HG03196 (cell line): ENCODE results near the gene KANSL1.

Experiments
- ATAC-seq: cut with Tn5 transposase; IDR thresholded peaks from one replicate; pipeline ENCODE4 v1.9.1; 2021; ENCODE audit not compliant: unreplicated experiment

The KANSL1 gene

GRCh38 chr17:46141645-46142044 is 51.6 kb downstream of the KANSL1 start:
- ATAC-seq, result no peak

DNA sequence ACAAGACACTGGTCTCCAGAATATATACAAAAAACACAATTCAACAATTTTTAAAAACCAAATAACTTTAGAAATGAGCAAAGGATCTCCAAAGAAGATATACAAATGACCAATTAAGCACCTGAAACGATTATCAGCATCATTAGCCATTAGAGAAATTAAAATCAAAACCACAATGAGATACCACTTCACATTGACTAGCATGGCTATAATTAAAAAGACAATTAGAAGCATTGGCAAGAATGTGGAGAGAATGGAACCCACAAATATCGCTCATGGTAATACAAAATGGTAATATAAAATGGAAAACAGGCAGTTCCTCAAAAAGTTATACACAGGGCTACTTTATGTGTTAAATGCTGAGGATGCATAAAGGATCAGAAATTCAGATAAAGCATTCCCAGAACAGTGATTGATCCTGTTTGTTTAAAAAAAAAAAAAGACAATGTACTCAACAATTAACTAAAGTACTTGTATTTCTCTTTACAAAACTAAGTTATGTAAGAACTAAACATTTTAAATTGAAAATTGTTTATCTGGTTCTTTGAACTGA is 52.5 kb downstream of the KANSL1 start:
- ATAC-seq, result no peak

- no peak for ATAC-seq
Observed at GRCh38 chr17:46139432-46140210, 53.6 kb downstream of the KANSL1 start.

GRCh38 chr17:46138473-46138872 is 54.8 kb downstream of the KANSL1 start:
- ATAC-seq, result no peak

DNA sequence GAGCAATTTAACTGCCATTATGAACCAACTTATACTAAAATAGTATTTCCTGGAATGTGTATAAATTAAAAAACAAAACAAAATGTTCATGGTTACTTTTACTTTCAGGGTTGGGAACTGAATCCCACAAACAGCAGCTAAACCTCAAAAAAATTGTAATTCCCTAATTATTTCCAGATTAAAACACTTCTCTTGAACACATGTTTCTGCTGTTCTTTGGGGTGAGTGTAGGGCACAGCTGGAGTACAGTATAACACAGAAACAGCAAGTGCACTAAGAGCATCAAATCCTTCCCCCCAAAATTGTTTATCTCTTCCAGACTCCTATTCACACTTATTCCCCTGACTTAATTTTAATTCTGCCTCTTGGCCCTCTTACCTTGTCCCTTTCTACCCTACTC is 56.4 kb downstream of the KANSL1 start:
- no peak for ATAC-seq

GRCh38 chr17:46135879-46136563 is 57.2 kb downstream of the KANSL1 start:
- no peak for ATAC-seq

- no peak for ATAC-seq
Observed at GRCh38 chr17:46135126-46135812, 58.0 kb downstream of the KANSL1 start.

- no peak for ATAC-seq
Observed at GRCh38 chr17:46129302-46129701, 63.9 kb downstream of the KANSL1 start.

GRCh38 chr17:46128453-46128852 is 64.8 kb downstream of the KANSL1 start:
- ATAC-seq, result no peak

- ATAC-seq, result no peak
Observed at GRCh38 chr17:46127524-46127923, 65.7 kb downstream of the KANSL1 start.

DNA sequence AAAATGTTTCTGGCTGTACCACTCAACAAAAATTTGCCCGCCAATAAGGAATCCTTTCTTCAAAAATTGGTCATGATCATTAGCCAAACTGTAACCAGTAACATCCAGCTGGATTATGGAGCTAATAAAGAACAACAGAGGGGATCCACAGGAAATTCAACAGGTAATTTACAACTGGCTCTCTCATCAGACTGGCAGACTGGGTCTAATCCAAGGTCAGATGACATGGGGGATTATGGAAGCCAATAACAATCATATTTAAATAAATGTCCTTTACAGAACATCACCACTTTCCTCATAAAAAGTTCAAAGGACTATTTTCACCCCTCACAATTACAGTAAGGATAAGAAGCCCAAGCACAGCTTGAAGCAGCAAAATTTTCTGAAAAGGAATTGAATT is 66.4 kb downstream of the KANSL1 start:
- ATAC-seq, result no peak

- no peak for ATAC-seq
Observed at GRCh38 chr17:46125831-46126230, 67.4 kb downstream of the KANSL1 start.

GRCh38 chr17:46124695-46125592 is 68.3 kb downstream of the KANSL1 start:
- no peak for ATAC-seq

- no peak for ATAC-seq
Observed at GRCh38 chr17:46123607-46124006, 69.6 kb downstream of the KANSL1 start.

- no peak for ATAC-seq
Observed at GRCh38 chr17:46122486-46122871, 70.8 kb downstream of the KANSL1 start.

DNA sequence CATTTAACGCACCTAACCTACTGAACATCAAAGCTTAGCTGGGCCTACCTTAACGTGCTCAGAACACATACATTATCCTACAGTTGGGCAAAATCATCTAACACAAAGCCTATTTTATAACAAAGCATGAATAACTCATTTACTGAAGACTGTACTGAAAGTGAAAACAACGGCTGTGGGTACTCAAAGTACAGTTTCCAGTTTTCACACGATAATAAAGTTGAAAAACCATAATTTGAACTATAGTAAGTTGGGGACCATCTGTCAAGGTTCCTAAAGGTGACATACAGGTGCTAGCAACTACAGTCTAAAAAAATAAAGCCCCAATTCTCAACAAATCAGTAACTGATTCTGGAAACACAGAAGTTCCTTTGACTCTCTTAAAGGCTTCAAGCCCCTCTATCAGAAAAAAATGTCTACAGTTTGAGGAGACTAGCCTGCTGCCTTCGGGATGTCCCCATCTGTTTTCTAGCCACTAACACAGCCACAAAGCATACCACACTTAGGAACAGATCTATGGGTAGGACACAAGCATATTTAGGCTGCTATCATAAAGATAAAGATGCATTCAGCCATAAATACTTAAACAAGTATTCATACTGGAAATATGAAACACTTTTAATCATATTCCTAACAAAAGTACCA is 71.3 kb downstream of the KANSL1 start:
- ATAC-seq, result no peak

GRCh38 chr17:46121165-46121764 is 72.0 kb downstream of the KANSL1 start:
- ATAC-seq, result no peak

DNA sequence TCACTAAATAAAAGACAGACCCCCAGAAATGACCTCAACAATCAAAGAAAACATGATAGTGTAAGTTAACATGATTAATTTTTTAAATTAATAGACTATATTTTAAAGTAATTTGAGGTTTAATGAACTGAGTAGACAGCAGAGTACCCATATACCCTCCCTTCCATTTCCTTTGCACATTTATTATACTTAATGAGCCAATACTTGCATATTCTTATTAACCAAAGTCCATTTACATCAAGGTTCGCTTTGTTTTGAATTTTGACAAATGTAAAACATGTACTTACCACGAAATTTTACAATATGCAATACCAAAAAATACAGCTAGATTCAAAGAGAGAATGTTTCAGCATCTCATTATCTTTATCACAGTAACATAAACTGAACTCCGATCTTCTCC is 72.7 kb downstream of the KANSL1 start:
- ATAC-seq, result no peak

DNA sequence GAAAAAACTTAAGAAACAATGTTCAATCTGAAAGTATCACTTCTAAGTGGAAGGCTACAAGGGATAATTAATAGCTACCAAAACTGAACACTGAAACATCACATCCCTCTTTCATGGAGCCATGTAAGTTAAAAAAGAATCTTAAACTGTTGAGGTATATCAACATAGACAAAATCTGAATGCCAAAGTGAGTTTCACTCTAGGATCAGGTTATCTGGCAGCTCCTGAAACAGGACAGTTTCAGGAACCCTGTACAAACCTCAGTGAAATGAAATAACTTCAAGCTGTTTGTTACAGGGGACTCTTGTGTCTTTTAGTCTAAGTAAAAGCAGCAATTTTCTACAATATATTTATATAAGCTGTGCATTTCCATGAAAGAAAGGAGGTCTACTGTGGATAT is 73.2 kb downstream of the KANSL1 start:
- no peak for ATAC-seq

DNA sequence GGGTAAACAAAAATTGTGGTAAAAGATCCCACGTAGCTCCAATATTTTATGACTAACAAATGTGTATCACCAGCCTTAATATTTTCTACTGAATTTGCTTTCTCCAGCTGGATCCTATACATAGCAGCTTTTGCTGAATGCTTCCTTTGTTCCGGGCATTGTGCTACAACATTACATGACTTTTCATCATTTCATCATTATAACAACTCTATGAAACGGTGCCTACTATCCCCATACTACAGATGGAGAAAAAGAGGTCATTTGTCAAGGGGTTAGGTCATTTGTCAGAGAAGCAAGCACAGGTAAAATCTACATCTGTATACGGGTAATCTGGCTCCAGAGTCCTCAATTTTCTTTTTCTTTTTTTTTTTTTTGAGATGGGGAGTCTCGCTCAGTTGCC is 74.3 kb downstream of the KANSL1 start:
- no peak for ATAC-seq
